DMS153 (cell line): ENCODE data around the gene VN1R5.
"Not testable (repeated sequence)": the region's sequence is repeated elsewhere in the genome, so short reads cannot be mapped to it uniquely, and the experiment has no call there.

Source experiments
- DNase-seq: peaks from one replicate; lab custom pipeline; 2025; lab: John Stamatoyannopoulos, UW

The VN1R5 gene

DNA sequence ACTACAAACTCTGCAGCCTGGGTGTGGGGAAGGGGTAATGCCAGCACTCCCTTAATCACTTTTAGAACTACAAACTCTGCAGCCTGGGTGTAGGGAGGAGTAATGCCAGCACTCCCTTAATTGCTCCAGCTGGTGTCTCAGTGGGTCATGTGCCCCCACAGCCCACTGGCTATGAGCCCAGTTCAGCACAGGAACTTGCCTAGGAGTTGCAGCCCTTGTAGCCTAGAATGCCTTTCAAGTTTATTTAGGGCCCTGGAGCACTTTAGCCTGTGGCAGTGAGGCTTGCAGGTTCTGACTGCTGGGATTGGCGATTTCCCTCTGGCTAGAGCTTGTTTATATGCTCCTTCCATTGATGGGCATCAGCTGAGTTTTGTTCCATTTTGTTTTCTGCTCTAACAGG, 17.1 kb downstream of the VN1R5 start:
- no peak for DNase-seq

DNA sequence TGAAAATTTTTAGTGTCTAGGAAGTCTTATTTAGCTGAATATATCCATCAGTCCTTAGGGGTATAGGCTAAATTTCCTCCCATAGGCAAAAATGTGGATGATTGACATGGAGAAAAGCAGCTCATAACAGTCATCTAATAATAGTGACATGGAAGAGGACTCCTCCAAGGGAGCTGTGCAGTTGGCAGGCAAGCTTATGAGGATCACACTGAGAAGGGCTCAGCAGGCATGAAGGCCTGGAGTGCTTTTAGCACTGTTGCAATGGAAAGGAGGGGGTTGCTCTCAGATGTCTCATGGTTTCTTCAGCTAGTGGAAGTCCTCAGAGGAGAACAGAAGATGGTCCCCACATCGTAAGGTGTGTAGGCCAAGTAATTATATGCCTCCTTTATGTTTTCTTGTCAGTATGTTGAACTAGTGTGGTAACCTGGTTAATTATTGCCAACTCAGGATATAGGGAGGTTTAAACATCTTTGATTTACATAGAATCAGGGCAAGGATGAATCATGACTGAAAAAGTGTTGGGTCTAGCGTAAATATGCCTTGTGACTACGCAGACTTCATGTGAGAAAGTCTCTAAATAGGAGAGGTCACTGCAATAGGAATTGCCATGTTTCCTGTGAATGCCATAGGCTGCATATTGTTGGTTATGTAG, 18.9 kb downstream of the VN1R5 start:
- no peak for DNase-seq

DNA sequence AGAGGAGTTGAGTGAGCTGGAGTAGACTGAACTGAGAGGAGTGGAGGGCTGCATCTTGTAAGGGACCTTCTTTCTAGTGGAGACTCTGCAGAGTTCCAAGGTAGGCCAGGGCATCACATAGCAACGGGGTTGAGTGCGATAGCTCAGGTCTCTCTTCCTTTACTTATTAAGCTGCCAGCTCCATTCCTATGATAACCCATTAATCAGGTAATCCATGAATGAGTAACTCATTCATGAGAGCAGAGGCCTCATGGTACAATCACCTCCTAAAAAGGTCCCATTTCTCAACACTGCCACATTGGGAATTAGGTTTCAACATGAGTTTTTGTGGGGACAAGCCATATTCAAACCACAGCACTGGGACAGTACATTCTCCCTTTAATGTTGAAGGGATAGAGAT, 21.3 kb downstream of the VN1R5 start:
- no peak for DNase-seq

DNA sequence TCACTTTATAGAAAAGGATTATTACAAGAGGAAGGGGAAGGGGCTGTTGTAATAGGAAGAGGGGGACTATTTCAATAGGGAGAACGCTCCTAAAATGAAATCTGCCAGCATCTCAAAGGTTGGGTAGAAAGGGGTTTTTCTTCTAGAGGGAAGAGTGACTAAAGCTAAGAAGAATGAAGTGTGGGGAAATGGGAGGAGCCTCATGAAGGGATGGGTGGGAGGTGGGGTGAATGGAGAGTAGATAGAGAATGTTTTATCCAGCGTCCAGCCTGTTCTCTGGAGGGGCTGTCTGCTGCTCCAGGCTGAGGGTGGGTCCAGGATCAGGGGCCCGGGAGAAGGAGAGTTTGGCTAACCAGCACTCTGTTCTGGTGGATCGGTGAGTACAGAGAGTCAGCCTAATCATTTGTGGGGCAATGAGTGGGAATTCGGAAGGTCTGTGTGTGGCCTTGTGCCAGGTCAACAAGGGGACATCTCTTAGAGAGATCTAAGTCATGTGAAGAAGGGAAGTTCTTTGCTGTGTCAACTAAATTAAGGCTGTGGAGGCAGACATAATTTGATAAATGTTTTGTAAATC, 25.2 kb downstream of the VN1R5 start:
- DNase-seq = no peak

DNA sequence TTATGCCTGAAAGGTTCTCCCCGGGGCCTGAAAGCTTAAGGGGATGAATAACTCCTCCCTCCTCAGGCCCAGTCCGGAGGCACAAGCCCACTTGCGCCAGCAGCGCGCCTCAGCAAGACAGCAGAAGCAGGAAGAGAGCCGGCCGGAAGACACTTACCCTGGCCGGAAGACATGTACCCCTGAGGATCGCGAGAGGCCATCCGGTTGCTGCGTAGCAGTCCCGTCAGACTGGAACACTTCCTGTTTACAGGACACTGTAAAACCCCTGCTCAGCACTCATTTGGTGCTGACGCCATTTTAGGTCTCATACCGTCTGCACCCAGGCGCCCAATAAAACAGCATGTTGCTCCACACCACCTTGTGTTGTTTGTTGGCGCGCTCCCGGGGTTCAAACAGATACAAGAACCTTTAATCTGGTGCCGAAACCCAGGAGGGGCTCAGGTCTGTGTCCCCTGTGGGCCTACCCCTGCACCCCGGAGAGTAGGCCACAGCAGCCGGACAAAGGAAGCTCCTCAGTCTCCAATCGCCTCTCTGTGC, 30.3 kb downstream of the VN1R5 start:
- DNase-seq = no peak

DNA sequence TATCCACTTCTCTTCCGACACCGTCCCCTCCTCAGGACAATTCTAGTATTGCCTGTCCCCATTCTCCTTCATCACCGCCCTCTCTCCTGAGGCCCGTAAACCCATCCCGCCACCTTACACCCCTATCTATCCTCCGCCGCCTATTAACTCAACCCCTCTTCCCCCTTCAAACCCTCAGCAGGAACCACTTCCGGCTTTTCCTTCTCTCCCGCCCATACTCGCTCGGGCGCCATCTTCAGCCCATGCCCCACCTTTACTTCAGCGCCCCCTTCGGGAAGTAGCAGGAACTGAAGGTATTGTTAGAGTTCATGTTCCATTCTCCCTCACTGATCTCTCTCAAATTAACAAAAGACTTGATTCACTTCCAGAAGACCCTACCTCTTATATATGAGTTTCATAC, 31.6 kb downstream of the VN1R5 start:
- DNase-seq = no peak

DNA sequence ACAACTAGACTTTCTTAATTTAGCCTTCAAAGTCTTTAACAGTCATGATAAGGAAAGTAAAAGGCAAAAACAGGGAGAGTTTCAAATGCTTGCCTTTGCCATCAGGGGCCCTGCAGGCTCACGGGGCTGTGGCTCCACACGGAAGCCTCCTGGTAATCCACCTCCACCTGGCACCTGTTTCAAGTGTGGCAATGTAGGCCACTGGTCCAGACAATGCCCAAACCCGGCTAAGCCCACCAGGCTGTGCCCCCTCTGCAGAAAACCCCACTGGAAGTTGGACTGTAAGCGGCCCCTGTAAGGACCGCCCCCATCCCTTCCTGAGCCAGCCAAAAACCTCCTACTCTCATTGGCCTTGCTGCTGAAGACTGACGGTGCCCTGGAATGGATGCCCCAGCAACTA, 32.5 kb downstream of the VN1R5 start:
- DNase-seq = no peak

DNA sequence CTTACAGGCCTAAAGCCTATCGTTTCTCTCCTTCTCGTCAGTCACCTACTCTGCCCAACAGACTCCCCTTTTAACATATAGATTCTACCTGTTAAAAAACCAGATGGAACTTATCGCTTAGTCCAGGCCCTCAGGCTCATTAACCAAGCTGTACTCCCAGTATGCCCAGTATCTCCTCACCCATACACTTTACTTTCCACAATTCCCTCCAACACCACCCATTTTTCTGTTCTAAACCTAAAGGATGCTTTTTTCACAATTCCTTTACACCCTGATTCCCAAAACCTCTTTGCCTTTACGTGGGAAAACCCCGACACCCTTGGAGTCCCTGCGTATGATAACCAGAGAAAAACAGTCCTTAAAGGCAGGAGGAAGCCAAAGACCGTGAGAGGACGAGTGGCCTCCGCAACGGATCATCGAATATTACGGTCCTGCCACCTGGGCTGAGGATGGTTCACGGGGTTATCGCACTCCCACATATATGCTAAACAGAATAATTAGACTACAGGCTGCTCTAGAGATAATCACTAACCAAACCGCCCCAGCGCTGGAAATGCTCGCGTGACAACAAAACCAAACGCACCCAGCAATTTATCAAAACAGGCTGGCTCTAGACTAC, 33.5 kb downstream of the VN1R5 start:
- not testable (repeated sequence) for DNase-seq

DNA sequence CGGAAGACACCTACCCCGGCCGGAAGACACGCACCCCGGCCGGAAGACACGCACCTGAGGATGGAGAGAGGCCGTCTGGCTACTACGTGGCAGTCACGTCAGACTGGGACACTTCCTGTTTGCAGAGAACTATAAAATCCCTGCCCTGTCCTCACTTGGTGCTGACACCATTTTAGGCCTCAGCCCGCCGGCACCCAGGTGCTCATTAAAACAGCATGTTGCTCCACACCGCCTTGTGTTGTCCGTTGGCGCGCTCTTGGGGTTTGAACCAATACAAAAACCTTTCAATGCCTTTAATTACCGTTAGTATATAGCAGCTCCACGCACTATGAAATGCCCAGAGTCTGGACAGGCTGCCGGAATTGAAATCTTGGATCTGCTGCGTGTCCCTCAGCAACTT, 34.7 kb downstream of the VN1R5 start:
- DNase-seq = no peak

DNA sequence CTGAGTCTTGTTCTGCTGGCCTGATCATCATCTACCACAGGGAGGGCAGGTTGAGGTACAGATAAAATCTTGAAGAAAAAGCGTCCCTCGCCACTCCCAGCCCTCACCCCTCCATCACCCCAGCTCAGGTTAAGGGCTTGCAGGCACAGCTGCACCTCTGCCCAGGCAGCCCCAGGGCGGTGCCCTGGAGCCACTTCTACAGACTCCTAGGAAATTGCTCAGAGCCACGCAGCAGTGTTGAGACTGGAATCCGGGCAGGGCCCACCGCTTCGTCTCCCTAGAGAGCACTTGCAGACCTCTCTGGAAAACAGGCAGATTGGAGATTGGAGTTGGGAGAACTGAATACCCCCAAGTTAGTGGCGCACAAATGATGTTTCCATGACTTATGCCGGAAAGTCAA, 35.3 kb downstream of the VN1R5 start:
- DNase-seq = no peak

DNA sequence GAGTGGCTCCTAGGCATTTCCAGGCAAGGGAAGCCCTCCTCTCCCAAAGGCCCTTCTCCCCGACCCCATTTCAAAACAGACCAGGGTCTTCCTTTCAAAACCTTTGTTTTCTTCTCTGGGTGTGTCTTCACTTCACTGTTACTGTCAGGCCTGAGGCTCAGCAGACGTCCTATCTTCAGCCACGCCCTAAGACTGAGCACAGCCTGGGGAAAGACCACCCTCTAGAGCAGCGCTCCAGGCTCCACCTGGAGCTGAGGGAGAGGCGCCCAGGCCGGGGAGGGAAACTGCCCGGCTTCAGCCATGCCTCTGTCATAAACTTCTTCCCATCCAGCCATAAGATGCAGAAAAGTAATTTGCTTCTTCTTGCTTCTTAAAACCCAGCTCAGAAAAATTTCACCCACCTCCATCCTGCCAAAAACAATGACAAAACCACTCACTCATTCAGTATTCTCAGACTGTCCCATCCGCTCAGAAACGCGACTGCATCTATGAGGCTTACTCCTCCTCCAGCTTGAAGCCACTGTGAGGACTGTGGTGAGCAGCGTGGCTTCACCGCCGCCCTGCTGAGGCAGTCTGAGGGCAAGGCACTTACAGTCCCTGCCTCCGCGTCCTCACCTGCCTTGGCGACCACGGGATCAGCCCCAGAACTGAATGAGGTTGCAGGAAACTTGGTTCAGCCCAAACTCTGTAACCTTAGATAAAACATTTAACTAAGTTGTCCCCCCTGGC, 36.1 kb downstream of the VN1R5 start:
- DNase-seq = no peak

DNA sequence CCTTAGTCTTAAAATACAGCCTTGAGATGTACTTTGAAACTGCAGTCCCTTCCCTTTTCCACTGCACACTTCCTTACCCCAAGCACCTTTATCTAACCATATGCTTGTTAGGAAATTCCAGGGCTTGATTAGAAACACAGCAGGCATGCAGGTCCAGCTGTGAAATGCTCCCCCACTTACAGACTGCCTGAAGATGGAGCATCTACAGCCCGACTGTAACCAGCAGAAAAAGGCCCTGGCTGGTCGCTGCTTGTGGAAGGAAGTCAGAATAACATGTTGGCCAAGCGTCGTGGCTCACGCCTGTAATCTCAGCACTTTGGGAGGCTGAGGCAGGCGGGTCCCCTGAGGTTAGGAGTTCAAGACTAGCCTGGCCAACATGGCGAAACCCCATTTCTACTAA, 37.2 kb downstream of the VN1R5 start:
- no peak for DNase-seq

DNA sequence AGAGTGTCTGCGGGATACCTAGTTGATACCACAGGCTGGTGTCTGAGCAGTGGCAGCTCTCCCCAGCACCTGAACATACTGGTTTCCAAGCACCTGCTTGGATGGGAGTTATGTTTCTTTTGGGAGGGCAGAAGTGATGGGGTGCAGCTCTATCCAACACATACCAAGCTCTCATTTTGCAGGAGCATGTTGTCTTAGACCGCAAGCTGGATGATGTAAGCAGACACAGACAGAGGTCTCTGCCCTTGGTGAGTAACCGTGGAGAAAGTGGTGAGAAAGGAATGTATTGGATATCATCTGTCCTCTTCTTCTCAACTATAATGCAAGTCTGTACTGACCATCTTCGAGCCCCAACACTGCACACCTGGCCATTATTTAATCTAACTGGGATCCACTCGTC, 38.4 kb downstream of the VN1R5 start:
- no peak for DNase-seq

DNA sequence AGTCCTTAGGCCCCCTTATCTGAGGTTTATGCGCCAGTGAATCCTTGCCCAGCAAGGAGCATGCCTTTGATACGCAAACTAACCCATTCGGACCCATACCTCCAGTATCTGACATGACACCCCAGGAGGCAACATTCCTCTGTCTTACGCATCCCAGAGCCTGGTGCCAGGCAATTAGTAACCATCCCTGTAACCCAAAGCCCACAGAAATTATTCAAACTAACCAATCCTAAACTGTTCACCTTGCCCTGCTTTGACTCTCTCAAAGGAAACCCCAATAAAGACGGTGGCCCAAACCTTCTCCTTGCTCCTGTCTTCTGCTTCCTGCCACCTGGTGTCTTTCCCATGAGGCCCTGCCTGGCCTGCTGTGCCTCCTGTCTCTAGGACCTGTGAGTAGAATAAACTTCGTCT, 39.4 kb downstream of the VN1R5 start:
- no peak for DNase-seq

DNA sequence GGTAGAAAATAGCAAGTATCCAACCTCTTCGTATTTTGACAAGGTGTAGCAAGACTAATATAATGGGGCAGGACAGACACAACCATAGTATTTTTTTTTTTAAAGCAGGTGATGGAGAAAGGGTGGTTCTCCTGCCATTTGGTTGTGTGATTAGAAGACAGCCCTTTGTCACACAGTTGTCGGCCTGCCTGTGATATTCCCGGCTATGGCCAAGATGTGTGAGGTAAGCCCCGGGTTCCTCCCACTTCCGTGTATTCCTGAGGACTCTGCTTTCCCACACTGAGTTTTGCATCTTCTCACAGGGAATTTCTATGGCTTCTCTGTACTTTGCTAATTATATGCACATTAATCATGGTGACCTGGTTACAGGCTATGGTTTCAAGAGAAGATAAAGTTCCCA, 39.9 kb downstream of the VN1R5 start:
- DNase-seq = no peak

DNA sequence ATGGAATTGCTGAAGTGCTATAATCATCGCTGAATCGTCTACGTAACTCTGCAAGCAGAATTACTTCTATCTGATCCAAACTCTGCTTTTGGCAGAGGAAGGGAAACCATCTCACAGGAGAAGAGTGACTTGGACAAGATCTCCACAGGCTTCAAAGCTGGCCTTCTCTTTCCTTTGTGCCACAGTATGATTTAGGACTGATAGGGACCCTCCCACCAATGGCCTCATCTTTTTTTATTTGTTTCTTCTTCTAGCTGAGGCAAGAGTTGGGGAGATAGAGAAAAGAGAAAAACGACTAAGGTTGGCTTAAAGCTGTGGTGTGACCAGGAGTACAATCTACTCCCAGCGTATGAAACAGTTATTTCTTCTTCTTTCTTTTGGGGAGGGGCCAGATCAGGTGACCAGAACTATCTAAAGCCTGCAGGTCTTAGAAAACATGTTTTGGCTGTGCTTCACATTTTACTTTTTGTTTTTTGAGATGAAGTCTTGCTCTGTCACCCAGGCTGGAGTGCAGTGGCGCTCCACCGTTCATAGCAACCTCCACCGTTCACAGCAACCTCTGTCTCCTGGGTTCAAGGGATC, 40.8 kb downstream of the VN1R5 start:
- no peak for DNase-seq

DNA sequence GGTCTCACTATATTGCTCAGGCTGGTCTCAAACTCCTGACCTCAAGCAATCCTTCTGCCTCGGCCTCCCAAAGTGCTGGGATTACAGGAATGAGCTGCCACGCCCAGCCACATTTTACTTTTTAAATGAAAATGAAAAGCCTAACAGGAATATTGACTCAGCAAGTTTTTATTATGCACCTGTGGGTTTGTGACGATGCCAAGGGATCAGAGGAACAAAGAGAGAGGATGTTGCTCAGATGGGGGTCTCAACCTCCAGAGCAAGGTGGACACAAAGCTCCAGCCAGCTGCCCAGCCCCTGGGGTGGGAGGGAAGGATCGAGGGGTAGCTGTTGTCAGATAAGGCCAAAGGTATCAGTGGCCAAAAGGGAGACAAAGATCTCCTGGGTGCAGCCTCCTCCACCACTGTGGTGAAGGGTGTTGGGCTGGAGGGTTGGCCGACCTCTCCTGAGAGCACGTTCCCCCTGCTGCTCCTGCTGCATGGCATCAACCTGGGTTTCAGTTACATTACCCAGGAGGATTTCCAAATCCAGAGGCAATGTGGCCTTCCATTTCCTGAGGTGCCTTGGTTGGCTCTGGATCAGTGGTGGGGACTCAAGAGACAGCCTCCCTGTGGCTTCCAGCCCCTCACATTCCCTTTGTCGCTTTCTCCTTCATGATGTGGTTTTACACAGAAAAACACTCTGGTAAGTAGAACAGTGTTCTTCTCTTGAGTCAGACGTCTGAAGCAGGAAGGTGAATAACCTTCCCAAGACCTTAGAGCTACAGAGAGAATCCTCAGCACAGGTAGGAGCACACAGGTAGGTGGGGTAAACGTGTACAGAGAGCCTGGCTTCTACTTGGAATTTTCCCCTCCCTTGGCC, 41.6 kb downstream of the VN1R5 start:
- no peak for DNase-seq

DNA sequence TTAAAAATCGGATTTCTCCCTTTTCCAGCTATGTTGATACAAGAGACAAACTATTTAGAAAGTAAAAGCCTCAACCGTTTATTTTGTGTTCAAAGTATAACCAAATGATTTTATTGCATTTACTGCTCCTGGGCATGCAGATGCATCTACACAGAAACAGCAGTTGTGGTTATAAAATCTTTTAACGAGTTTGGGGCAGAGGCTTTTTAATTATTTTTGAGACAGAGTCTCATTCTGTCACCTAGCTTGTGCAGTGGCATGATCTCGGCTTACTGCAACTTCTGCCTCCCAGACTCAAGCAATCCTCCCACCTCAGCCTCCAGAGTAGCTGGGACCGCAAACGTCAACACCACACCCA, 42.2 kb downstream of the VN1R5 start:
- no peak for DNase-seq

DNA sequence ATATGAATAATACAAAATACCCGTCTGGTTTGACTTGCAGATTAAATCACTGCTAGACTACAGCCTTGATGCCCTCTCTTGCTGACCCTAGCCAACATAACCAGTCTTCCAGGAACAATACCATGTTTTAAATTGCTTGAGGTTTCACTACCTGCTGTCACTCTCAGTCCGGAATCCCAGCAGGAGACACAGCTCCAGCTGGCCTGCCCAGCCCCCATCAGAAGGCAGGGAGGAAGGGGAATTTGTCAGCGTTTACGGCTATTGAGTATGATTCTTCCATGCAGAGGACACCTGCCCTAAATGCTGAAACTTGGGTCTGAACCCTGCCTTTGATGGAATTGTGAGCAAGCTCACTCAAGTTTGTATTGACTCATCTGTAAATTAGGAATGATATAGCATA, 42.8 kb downstream of the VN1R5 start:
- DNase-seq = no peak

DNA sequence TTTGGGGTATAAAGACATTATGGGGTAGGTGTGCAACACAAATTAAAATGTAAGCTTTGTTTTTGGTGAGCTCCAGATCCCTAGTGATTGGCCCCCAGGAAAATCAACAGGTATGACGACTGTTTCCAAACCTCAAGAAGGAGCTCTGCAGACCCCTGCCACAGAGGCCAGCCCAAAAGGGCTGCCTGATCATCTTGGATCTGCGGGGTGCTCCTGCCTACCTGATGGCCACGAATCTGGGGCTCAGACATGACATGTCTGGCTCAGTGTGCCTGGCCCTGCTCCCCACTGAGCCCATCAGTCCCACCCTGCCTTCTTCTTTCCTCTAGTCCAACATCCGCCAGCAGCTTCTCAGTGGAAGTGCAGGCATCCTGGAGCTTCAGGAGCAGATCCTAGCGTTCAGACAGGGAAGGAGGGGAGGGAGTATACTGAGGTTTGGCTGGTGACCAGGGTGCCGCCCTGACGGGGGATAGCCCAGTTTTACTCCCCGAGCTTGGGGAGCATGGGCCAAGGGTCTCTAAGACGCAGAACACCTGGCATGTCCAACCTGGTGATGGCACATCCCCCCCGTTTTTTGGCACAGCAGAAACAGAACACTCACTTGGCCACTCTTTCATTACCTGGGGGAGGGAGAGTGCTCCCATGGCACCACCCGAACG, 44.0 kb downstream of the VN1R5 start:
- no peak for DNase-seq

DNA sequence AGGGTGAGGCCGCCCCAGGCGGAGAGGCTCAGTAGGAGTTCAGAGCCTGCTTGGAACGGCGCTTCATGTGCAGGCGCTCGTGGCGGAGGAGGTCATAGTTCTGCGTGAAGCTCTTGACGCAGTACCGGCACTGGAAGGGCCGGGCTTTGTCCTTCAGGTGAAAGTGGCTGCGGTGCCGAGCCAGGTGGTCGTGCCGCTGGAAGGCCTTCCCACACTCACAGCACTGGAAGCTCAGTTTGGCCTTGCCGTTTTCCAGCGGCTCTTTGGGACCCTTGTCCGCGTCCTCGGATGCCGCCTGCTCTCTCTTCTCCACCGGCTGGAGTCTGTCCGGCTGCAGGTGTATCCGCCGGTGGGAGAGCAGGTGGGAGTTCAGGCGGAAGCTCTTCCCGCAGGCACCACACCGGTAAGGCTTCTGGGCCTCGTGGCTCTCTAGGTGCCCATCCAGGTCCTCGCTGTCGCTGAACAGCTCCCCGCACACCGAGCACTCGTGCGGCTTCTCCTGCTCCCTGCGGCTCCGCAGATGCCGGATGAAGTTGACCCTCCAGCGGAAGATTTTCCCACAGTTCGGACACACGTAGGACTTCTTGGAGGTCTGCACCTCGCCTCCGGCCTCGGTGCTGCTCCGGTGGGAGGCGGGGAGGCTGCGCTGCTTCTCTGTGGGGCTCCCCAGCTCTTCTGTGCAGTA, 44.8 kb downstream of the VN1R5 start:
- no peak for DNase-seq
